ENCODE data around the gene WDR45B.

GRCh38 chr17:82629748-82630147 is 18.5 kb downstream of the WDR45B start:
- TF ChIP-seq, protein P1, sequence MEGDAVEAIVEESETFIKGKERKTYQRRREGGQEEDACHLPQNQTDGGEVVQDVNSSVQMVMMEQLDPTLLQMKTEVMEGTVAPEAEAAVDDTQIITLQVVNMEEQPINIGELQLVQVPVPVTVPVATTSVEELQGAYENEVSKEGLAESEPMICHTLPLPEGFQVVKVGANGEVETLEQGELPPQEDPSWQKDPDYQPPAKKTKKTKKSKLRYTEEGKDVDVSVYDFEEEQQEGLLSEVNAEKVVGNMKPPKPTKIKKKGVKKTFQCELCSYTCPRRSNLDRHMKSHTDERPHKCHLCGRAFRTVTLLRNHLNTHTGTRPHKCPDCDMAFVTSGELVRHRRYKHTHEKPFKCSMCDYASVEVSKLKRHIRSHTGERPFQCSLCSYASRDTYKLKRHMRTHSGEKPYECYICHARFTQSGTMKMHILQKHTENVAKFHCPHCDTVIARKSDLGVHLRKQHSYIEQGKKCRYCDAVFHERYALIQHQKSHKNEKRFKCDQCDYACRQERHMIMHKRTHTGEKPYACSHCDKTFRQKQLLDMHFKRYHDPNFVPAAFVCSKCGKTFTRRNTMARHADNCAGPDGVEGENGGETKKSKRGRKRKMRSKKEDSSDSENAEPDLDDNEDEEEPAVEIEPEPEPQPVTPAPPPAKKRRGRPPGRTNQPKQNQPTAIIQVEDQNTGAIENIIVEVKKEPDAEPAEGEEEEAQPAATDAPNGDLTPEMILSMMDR (IDR thresholded peaks at IDR 0.05) = no peak
- no peak for TF ChIP-seq ZFX (IDR thresholded peaks at IDR 0.05; ENCODE audit: borderline replicate concordance)
